SH-SY5Y (cell line): ENCODE results near the gene TST.

Experiments
- GATA2 ChIP-seq: IDR thresholded peaks from 2 replicates; pipeline ENCODE4 v1.6.1; 2011; ENCODE audit warnings: mild to moderate bottlenecking, low read depth, low read length
- GATA3 ChIP-seq: IDR thresholded peaks from 2 replicates; pipeline ENCODE4 v1.6.1; 2011; ENCODE audit warnings: low read depth, mild to moderate bottlenecking, low read length, moderate library complexity

The TST gene

GRCh38 chr22:36979016-36979910 is 40.0 kb downstream of the TST start:
- TF ChIP-seq GATA3 (no peak), GATA2 (no peak)

GRCh38 chr22:36977947-36978660 is 41.1 kb downstream of the TST start:
- TF ChIP-seq GATA2 (no peak), GATA3 (no peak)

- TF ChIP-seq GATA2 = no peak
Measured at GRCh38 chr22:36977401-36977861, 41.8 kb downstream of the TST start.

- TF ChIP-seq GATA3 = no peak
- TF ChIP-seq GATA2 = no peak
Measured at GRCh38 chr22:36976606-36977005, 42.6 kb downstream of the TST start.

- TF ChIP-seq GATA2 = no peak
- no peak for TF ChIP-seq GATA3
Measured at GRCh38 chr22:36971341-36972125, 47.7 kb downstream of the TST start.

GRCh38 chr22:36968249-36968964 is 50.8 kb downstream of the TST start:
- TF ChIP-seq GATA3 (no peak), GATA2 (no peak)

GRCh38 chr22:36966851-36967540 is 52.3 kb downstream of the TST start:
- no peak for TF ChIP-seq GATA2
- TF ChIP-seq GATA3 = no peak

GRCh38 chr22:36965696-36966095 is 53.6 kb downstream of the TST start:
- TF ChIP-seq GATA2 = no peak
- TF ChIP-seq GATA3 = no peak

- TF ChIP-seq GATA2 (no peak), GATA3 (no peak)
Measured at GRCh38 chr22:36964106-36964505, 55.1 kb downstream of the TST start.

- no peak for TF ChIP-seq GATA2
- no peak for TF ChIP-seq GATA3
Measured at GRCh38 chr22:36963302-36963701, 55.9 kb downstream of the TST start.

- TF ChIP-seq GATA3 (no peak), GATA2 (no peak)
Measured at GRCh38 chr22:36961626-36962025, 57.6 kb downstream of the TST start.
